HG02884 (cell line): Measurements from ENCODE around the gene DNAL1.

Source experiments
- ATAC-seq: cut with Tn5 transposase; IDR thresholded peaks from one replicate; pipeline ENCODE4 v1.9.1; 2021; ENCODE audit warnings: mild to moderate bottlenecking, moderate library complexity; ENCODE audit not compliant: unreplicated experiment

Gene DNAL1

GRCh38 chr14:73741876-73742519, 97.2 kb downstream of the DNAL1 start:
- no peak for ATAC-seq

- ATAC-seq = no peak
Observed at GRCh38 chr14:73742520-73743238, 97.9 kb downstream of the DNAL1 start.

DNA sequence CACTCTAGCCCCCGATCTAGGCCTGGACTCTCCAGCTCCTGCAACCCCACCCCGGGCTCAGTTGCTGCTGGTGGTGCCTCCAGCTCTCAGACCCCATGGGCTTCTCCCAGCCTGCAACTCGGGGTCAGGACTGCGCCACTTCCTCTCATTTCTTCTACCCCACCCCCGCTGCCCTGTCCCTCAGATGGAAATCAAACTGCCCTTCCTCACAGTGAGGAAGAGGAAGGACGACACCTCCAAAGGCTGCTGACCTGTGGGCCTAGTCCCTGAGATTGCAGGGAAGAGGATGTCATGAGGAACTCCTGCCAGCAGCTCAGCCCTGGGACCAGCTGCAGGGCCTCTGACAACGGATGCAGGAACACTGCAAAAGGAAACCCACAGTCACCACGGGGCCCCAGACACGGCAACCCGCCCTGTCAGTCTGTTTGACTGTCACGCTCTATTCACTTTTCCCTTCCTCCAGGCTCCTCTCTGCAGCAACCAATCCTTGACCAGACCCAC, 98.7 kb downstream of the DNAL1 start:
- ATAC-seq = peak; percentile 49

DNA sequence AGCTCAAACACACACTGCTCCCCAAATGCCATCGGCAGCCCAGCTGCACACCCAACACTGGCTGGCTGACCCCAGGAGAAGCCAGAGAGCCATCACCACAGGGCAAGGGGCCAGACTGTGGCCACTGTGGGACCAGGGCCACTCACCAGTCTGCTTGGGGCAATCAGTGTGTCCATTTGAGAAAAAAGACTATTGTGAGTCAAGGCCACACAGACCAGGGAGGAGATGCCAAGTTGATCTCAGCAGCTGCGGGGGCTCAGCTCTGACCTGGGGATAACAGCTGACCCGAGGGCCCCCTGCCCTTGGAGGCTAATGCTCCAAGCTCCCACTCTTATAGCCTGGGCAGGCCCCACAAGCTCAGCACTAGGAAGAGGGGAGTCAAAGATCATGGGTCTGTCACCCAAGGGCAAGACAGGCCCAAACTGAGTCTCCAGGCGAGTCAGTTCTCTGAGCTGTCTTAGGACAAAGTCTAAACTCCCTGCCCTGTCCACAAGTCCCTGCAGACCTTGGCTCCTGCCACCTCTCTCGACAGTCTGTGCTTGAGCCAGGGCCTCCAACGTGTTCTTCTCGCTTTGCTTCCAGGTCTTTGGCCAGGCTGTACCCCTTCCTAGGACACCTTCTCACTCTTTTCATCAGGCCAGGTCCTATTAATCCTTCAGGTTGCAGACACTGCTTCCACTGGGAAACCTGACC, 99.5 kb downstream of the DNAL1 start:
- ATAC-seq = no peak

- no peak for ATAC-seq
Observed at GRCh38 chr14:73744874-73745529, 100.2 kb downstream of the DNAL1 start.

GRCh38 chr14:73745571-73746519, 101.1 kb downstream of the DNAL1 start:
- no peak for ATAC-seq

GRCh38 chr14:73746520-73747378, 102.0 kb downstream of the DNAL1 start:
- no peak for ATAC-seq

DNA sequence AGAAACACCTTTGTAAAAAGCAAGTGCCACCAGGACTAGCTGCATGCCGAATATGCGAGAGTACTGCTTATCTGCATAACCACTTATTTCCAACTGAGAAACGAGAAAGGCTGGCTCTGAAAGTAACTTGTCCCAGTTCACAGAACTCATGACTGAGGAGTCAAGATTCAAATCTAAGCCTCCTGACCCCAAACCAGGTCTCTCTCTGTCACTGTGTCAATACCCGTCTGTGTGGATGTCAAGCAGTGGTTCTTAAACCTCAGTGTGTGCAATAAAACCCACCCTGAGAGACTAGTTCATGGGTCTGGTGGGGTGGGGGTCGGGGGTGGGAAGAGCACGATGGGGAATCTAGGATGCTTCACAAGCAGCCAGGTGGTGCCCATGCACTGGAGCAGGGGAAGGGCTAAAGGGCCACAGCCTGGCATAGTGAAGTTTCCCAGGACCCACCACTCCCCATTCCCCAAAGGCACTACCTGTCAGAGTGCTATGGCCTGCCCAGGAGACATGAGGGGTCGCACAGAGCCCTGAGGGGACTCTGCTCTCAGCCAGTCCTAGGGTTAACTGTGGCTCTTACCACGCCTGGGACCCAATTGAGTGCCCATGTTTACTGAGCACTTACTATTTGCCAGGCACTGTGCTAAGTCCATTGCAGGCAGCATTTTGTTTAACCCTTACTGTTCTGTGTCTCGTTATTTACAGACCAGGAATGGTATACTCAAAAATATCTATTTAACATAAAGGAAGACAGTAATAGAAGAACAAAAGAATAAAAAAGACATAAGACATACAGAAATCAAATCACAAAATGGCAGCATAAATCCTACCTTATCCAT, 102.8 kb downstream of the DNAL1 start:
- ATAC-seq = no peak

DNA sequence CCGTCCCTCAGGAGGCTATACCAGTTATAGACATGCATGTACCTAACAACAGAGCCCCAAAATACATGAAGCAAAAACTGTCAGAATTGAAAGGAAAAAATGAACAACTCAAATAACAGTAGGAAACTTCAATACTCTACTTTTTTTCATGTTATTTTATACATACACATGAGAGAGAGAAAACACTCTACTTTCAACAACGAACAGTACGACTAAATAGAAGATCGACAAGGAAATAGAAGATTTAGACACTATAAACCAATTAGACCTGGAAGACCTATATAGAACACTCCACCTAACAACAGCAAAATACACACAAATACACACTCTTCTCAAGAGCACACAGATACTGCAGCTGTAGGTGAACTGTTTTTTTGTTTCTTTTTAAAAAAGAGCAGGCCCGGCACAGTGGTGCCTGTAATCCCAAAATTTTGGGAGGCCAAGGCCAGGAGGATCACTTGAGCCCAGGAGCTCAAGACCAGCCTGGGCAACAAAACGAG, 104.1 kb downstream of the DNAL1 start:
- no peak for ATAC-seq

- no peak for ATAC-seq
Observed at GRCh38 chr14:73749706-73750530, 105.1 kb downstream of the DNAL1 start.

- no peak for ATAC-seq
Observed at GRCh38 chr14:73750531-73750901, 105.7 kb downstream of the DNAL1 start.

GRCh38 chr14:73751157-73751691, 106.4 kb downstream of the DNAL1 start:
- no peak for ATAC-seq

GRCh38 chr14:73752297-73752992, 107.7 kb downstream of the DNAL1 start:
- ATAC-seq = no peak
